Measurements from ENCODE around the gene MACROD2. TPM values are rescaled to one million over a fixed set of nuclear protein-coding genes. Genes with fewer than 3 reads are reported as not detected.
"Not testable (repeated sequence)": the region's sequence is repeated elsewhere in the genome, so short reads cannot be mapped to it uniquely, and the experiment has no call there.

MACROD2 gene
- total RNA-seq, 1 donor from 2014 or later, result 0.46 TPM

DNA sequence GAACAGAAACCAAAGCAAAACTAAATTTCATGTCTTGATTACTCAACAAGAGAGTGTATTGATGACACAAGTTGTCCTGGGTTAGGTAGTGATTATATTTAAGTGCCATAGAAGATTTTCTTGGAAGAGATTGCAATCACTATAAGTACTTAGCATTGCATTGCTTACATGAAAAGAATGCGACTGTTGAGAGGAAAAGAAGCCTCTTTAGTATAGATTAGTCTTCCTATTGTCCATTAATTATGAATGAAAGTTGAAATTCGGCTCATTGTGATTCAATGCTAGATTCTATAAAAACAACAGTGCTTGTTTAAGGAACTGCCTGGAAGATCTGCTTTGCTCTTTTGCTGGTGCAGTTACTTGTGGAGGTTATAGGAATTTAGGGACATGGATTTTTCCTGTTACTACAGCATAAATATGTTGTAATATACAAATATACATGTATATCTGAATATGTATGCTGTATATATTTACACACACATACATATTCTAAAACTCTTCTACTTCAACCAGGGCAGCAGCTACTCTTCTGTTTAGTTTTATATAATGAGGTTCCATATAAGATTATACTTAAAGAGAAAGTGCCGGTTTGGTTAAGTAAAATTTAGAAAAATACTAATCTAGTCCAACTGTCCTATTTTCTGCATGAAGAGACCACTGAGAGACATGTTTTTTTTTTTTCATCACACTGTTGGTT lies 1781.6 kb downstream of the MACROD2 start:
- no peak for DNase-seq (ENCODE audit: low read depth, low spot score)

DNA sequence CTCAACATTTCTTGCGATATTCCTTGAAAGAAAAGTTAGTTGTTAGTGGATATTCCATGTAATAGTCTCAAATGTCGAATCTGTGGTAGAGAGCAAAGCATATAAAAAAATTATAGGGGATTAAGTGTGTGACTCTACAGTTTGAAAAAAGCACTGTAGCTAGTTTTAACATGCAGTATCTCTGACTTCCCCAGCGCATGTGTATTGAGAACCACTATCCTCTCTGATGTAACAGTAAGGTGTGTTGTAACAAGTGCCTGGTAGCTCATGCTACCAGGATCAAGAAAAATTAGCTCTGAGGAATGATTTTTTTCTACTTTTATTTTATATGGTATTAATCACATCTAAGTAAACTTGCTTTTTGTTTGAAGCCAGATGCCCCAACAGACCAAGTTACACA lies 1788.7 kb downstream of the MACROD2 start:
- no peak for DNase-seq (ENCODE audit: low read depth, low spot score)

DNA sequence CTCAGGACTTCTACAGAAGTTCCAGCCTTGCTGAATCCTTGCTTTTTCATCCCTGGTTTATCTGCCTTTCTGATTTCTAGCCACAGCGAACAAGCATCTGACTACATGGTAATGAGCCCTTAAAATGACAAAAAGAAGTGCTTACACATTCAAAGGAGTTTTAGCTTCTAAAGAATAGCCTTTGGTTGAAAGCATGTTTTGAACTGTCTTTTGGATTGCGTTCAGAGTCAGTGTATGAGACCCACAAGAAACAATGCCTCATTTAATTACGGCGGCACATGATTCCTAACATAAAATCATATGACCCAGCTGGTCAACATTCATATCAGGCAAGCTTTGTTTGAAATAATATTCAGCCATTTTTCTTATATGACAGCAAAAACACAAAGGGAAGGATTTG lies 1793.8 kb downstream of the MACROD2 start:
- DNase-seq (ENCODE audit: low read depth, low spot score), result no peak

DNA sequence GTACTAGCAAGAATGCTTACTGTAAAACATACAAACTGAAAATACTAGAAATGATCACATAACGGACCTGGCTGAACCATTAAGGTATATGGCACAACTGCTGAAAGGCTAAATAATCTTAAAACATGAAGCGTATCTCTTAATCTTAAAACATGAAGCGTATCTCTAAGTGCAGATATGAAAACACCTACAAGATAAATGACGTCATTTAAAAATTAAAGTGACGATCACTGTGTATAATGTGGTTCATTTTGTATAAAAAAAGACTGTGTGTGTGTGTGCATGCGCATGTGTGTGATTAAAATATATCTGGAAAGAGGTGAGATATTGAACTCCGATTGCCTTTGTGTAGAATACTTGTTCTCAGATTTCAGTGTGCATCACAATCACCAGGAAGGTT lies 1797.5 kb downstream of the MACROD2 start:
- DNase-seq (ENCODE audit: low read depth, low spot score), result no peak

DNA sequence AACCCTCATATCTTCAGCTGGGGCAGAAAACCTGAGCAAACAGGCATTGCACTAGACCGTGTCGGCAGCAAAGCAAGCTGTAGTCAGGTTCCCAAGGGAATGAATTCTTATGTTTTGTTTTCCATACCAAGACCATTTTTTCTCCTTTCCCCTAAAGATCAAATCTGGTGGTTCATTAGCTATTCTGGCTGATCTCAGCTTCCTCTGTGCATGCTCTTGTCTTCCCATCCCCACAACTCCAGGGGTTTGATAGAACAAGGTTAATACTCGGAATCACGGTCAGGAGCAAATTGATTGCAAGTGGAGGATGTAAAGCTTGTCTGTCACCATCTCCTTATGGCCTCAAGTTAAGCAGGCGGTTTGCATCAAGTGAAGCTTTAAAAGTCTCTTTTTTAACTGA lies 1799.1 kb downstream of the MACROD2 start:
- DNase-seq (ENCODE audit: low read depth, low spot score), result no peak

DNA sequence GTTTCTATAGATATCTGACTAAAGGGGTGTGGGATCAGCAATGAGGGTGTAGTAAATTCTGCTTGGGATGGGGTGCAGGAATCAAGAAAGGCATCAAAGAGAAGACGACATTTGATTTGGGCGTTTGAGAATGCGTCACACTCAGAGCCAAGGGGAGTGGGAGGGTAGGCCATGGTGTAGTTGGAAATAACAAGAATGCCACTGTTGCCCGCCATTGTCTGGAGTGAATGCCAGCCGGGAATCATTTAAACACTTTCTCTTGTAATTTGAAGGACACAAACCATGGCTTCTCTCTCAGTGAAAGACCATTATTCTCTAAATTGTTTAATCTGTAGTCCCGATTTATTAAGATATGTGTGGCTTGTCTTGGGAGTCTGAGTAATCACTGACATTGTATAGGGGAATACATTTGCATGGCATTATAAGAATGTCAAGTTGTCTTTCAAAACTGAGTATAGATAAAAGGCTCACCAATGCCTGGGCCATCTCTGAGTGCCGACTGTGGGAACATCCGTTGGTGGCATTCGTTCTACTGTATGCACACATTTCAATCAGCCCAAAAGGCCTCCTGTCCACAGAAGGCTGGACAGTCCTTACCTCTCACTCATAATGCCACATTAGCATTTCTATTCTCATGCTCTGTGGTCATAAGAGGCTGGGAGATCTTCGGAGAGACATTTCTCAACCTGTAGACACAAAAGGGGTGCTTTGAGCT lies 1800.1 kb downstream of the MACROD2 start:
- DNase-seq (ENCODE audit: low read depth, low spot score), result no peak

DNA sequence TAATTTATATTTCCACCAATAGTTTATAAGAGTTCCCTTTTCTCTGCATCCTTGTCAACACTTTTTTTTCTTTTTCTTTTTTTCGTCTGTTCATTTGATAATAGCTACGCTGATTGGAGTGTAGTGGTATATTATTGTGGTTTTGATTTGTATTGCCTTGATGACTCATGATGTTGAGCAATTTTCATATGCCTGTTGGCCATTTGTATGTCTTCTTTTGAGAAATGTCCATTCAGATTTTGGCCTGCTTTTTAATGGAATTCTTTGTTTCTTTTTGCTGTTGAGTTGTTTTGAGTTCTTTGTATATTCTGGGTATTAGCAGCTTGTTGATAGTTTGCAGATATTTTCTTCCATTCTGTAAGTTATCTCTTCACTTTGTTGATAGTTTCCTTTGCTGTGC lies 1804.6 kb downstream of the MACROD2 start:
- DNase-seq (ENCODE audit: low read depth, low spot score), result no peak

DNA sequence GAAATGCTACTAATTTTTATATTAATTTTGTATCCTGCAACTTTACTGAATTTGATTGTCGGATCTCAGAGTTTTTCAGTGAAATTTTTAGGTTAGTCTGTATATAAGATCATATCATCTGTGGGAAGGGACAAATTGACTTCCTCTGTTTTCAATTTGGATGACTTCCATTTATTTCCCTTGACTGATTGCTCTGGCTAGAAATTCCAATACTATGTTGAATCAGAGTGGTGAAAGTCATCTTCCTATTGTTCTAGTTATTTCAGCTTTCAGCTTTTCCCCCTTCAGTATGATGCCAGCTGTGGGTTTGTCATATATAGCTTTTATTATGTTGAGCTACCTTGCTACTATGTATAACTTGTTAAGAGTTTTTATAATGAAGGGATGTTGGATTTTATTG lies 1806.7 kb downstream of the MACROD2 start:
- DNase-seq (ENCODE audit: low read depth, low spot score), result no peak

DNA sequence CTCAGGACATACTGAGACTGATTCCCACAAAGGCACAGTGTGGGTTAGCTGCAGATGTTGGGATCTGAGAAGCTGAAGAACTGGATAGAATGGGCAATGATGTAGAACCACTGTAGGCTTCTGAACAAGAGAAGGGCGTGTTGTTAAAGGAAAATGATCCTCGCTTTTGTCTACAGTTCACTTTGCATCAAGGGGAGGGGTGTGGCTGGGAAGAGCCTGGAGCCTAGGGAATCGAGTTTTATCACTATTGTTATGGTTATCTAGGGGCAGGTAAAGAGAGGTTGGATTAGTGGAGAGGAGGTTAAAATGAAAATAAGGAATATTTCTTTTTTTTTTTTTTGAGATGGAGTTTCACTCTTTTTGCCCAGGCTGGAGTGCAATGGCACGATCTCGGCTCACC lies 1809.8 kb downstream of the MACROD2 start:
- DNase-seq (ENCODE audit: low read depth, low spot score), result no peak

DNA sequence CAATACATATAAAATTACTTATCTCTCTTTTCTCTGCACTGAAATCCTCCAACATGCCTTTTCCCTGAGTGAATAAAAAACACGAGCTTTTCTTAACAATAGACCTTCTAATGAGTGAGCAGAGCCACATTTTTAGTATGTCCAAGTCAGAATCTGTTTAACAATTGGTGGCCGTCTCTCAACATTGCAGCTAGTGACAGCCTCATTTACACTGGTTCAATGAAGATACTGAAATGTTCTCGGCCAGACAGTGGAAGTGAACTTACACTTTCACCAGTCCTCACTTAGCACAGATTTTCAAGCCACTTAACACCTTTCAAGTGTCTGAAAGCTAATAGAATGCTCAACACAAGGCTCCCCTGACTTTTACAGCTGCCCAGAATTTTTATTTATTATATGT lies 1810.8 kb downstream of the MACROD2 start:
- DNase-seq (ENCODE audit: low read depth, low spot score), result no peak

DNA sequence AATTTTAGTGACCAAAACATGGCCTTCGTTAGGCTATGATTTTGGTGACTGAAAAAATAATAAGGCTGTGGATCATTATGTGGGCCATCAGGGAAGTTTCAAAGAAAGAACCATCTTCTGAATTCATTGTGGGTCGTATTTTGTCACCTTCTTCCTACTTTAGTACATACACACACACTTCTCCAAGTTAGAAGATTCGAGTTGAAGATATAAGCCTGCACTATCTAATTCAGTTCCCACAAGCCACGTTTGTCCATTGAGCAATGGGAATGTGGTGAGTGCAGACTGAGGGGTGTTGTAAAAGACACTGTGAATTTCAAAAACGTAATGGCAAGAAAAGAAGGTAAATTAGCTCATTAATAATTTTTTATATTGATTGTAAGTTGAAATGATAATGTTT lies 1812.0 kb downstream of the MACROD2 start:
- no peak for DNase-seq (ENCODE audit: low read depth, low spot score)

DNA sequence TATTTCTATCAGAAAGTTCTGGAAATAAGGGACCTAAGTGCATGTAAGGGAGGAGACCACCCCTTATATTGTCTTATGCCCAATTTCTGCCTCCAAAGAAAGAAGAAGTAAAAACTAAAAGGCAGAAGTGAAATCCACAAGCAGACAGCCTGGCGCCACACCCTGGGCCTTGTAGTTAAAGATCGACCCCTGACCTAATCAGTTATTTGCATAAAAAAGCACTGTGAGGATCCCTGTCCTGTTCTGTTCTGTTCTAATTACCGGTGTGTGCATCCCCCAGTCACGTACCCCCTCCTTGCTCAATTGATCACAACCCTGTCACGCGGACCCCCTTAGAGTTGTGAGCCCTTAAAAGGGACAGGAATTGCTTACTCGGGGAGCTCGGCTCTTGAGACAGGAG lies 1812.5 kb downstream of the MACROD2 start:
- DNase-seq (ENCODE audit: low read depth, low spot score), result not testable (repeated sequence)

DNA sequence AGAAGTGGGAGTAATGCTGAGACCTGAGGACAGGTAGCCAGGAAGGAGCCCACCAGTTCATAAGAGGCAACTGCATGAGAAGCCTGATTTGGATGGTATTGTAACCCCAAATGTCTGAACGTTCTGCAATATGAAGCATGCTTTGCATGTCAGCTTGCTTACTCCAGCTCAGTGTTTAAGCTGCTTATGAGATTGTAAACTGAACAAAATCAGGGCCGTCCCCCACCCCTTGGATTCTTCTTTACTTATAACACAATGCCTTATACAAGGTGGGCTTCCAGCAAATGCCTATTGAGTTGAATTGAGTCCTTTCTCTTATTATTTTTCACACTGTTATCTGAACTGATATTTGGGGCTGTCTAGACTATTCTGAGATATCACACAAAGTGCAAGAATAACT lies 1816.6 kb downstream of the MACROD2 start:
- DNase-seq (ENCODE audit: low read depth, low spot score), result no peak

DNA sequence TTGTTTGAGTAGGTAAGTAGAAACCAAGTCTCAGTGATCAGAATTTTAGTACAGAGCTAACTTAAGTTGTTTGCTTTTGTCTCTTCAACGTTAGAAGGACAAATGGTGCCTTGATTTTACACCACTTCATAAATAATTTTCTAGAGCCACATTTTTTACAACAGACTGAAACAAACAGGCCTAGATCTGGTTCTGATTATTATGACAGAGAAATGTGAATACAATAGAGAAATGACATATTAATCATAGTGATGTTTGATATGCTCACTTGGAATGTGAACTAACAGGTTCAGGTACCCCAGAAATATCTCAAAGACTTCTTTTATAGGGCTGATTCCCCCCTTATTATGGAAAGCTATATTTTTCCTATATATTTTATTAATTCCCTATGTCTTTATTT lies 1817.4 kb downstream of the MACROD2 start:
- DNase-seq (ENCODE audit: low read depth, low spot score), result no peak

DNA sequence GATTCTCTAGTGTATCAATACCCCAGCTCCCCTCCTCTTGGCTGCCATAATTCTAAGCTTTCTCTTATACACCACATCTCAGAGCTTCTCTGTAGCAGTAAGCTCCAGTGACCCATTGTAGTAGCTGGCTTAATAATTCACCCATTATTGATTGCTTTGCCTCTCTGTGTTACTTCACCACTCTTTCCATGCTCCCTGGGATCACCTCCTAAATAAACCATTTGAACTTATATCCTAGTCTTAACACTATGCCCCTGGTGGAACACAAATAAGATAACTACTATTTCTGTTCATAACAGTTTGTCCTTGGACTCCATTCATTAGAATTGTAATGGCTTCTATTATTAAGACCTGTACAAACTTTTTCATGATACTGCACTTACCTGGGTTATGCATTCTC lies 1819.0 kb downstream of the MACROD2 start:
- DNase-seq (ENCODE audit: low read depth, low spot score), result no peak

DNA sequence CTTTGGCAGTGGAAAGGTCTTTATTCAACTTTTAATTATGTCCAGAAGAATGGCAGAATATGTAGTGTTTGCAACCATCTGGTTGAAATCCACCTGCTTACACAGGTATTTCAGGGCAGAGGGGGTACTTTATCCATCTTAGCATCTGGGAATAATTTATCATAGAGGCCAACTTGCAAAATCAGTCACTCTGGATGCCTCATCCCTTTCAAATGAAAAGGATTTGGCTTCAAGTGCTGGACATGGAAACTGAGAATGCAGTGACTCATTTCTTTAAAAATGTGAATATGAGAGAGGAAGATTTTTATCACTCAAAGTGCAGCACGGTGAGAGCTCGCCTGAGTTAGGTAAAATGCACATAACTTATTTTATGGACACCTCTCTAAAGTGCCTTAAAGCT lies 1819.6 kb downstream of the MACROD2 start:
- DNase-seq (ENCODE audit: low read depth, low spot score), result no peak

DNA sequence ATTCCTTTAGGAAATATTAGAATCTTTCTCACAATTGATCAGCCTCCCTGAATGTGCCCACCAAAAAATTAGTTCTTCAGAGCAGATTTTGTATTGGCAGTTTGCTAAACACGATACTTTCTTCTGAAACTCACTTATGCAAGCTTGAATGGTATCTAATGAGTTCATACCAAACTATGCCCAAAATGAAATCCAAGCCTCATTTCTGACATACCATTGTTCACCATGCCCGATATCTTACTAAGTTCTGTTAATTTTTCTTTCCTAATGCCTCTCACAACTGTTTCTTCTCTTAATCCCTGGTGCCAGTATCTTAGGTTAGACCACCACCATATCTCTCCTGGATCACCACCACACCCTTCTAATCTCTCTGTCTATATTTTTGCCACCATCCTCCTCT lies 1822.0 kb downstream of the MACROD2 start:
- no peak for DNase-seq (ENCODE audit: low read depth, low spot score)

DNA sequence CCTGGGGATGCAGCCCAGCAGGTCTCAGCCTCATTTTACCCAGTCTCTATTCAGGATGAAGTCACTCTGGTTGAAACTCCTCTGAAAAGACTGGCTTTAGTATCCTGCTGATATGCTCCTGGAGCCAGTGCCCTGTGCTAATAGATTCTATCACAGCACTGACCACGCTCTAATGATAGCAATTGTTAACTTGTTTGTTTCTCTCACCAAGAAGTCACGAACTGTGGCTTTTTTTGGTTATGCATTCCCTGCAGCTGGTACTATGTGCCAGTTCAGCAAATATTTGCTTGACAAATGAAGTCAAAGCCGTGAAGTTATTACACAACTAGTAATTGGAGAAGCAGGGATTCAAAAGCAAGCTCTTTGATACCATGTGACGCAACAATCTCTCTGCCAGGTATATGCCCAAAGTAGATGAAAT lies 1823.3 kb downstream of the MACROD2 start:
- DNase-seq (ENCODE audit: low read depth, low spot score), result no peak

DNA sequence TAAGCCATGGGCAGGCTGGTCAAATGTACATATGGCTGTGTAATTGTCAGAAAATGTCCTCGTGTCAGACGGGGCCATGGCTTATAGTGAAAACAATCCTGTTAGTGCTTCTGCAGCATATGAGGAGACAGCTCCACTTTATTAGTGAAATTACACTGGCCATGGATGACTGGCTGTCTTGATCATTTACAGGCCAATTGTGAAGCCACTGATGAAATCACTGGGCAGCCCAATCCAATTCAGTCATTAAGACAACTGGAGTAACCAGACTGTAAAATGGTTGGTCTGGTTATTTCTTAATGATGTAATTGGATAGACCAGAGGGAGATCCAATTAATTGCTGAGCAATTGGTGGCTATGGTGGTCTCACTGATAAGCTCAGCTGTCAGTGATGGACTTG lies 1828.4 kb downstream of the MACROD2 start:
- no peak for DNase-seq (ENCODE audit: low read depth, low spot score)

DNA sequence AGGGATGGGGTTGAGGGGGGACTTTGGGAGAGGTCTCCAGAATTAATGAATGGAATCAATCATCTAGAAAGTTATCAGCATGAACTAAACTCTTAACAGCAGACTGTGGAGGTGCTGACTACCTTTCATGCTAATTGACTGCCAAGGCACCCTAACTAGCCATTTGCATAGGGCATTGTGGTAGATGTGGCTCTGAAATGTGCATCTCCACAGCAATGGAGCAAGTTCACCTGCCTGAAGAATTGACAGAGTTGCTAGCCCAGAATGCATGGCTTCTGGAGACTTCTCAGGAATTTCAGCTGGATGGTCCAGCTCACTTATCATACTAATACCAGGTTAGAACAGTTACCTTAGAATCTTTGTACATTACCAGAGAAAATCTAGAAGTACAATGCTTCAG lies 1832.3 kb downstream of the MACROD2 start:
- DNase-seq (ENCODE audit: low read depth, low spot score), result no peak

DNA sequence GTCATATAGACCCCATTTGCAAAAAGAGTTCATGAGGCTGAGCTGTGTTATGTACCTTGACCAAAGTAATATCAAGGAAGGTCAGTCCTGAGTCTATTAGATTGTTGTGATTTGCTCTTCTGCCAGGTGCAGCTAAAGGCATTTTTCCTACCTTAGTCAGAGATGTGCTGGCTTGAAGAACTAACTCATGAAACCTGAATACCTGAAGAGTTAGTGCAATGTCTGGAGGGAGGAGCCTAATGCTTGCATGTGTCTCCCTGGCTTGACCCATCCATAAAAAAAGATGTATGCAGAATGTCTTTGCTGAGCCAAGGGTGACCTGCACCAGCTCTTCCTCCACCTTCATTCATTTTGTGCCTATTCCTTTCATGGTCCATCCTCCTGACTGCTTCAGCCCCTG lies 1835.9 kb downstream of the MACROD2 start:
- no peak for DNase-seq (ENCODE audit: low read depth, low spot score)

DNA sequence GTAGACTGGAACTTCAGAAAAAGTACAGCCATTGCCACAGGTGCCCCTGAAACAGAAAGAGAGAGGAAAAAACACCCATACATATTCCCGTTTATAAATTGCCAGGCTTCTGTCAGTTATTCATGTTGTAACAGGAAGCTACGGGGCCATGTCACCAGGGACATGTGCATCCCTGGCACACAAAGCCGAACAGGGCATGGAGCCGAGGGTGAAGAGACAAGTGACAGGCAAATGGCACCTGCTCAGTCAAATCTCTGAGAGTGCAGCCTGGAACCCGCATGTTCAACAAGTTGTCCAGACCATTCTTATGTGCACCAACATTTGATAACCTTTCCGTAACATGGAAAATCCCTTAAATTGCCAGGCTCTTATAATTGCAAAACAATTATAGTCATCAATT lies 1837.2 kb downstream of the MACROD2 start:
- no peak for DNase-seq (ENCODE audit: low read depth, low spot score)

DNA sequence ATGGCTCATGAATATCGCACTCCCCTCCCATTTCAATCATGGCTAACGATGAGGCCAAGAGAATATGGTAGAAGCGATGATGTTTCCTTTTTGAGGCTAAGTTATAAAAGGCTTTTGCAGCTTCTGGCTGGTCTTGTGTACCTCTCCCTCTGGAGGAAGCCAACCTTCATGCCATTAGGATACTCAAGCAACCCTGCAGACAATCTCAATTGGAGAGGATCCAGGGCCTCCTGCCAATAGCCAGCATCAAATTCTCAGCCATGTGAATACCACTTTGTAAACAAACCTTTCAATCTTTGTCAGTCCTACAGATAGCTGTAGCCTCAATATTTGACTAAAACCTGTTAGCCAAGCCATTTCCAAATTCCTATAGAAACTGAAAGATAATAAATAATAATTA lies 1839.5 kb downstream of the MACROD2 start:
- no peak for DNase-seq (ENCODE audit: low read depth, low spot score)
